PC-3 (cell line): ENCODE measurements around the gene NCSTN.

ENCODE experiments used
- CTCF ChIP-seq: fragments of 300-600 bp; sonication (generic); conservative IDR thresholded peaks from 2 replicates; pipeline ENCODE4 v1.5.1; 2017; ENCODE audit warnings: antibody characterized with exemption, low read depth, mild to moderate bottlenecking, low read length
- EZH2 ChIP-seq: fragments of 300-600 bp; sonication (generic); IDR thresholded peaks from one replicate; pipeline ENCODE4 v1.6.1; 2017; ENCODE audit warnings: antibody characterized with exemption, mild to moderate bottlenecking, low read length; ENCODE audit not compliant: unreplicated experiment
- EZH2phosphoT487 ChIP-seq: fragments of 300-600 bp; sonication (generic); IDR thresholded peaks from 2 replicates; pipeline ENCODE4 v1.6.1; 2018; ENCODE audit warnings: mild to moderate bottlenecking, antibody characterized with exemption, low read length, borderline replicate concordance

GRCh38 chr1:160352555-160352954 is 9.4 kb downstream of the NCSTN start:
- TF ChIP-seq EZH2 (no peak), EZH2phosphoT487 (no peak), CTCF (no peak)
